SK-N-SH (cell line): ENCODE measurements around the gene WASL. TPM values are rescaled to one million over a fixed set of nuclear protein-coding genes. Genes with fewer than 3 reads are reported as not detected.

Experiments
- CTCF ChIA-PET: fragments of 300-600, 350-600 bp; formaldehyde crosslinking; extraction: SDS; loops from one replicate; lab custom pipeline; 2021; lab: Yijun Ruan, JAX
- POLR2A ChIA-PET: fragments of 350-600 bp; sonication (Branson Sonifier 250); formaldehyde crosslinking; extraction: SDS; loops from one replicate; lab custom pipeline; 2020; ENCODE audit warnings: antibody characterized with exemption, inconsistent platforms; lab: Yijun Ruan, JAX
- DNase-seq: peaks from one replicate; pipeline ENCODE4 v3.0.0; 2012
- H2AFZ ChIP-seq: fragments of 200-600 bp; sonication (generic); 2 replicates; pipeline ENCODE4 v1.8.1; 2016; ENCODE audit warnings: antibody characterized with exemption, mild to moderate bottlenecking, low read depth
- H3F3A ChIP-seq: fragments of 200-600 bp; sonication (generic); replicated peaks from 2 replicates; pipeline ENCODE3; 2016; ENCODE audit warnings: antibody characterized with exemption, mild to moderate bottlenecking; ENCODE audit not compliant: insufficient read depth
- H3K27ac ChIP-seq, 2 experiments: fragments of 200-500 bp in 1 of 2; fragments of 200-600 bp in 1 of 2; sonication (Bioruptor generic) in 1 of 2; sonication (generic), shearing (Covaris generic) in 1 of 2; 2 replicates each; pipeline versions ENCODE4 v1.5.1 to v1.6.1; 2014 to 2016; ENCODE audit warnings: low read depth in 2 of 2, inconsistent platforms in 1 of 2, low read length in 1 of 2, mild to moderate bottlenecking in 1 of 2, mixed read lengths in 1 of 2
- H3K27me3 ChIP-seq: fragments of 200-600 bp; sonication (generic), shearing (Covaris generic); 2 replicates; pipeline ENCODE4 v1.6.1; 2016; ENCODE audit warnings: mixed run types; ENCODE audit not compliant: insufficient read depth
- H3K36me3 ChIP-seq, 2 experiments: fragments of 200-500 bp in 1 of 2; fragments of 200-600 bp in 1 of 2; sonication (Bioruptor generic) in 1 of 2; sonication (generic) in 1 of 2; replicated peaks in 1 of 2; 2 replicates each; pipeline versions ENCODE3 to v1.5.1; 2014 to 2016; ENCODE audit warnings: low read length in 1 of 2, mild to moderate bottlenecking in 1 of 2; ENCODE audit not compliant: insufficient read depth in 2 of 2, control insufficient read depth in 1 of 2
- H3K4me1 ChIP-seq, 2 experiments: fragments of 200-500 bp in 1 of 2; fragments of 200-600 bp in 1 of 2; sonication (Bioruptor generic) in 1 of 2; sonication (generic), shearing (Covaris generic) in 1 of 2; 2 replicates each; pipeline versions ENCODE4 v1.5.1 to v1.6.1; 2014 to 2016; ENCODE audit warnings: low read depth in 1 of 2, low read length in 1 of 2, mixed run types in 1 of 2; ENCODE audit not compliant: insufficient read depth in 2 of 2, control insufficient read depth in 1 of 2
- H3K4me2 ChIP-seq: fragments of 200-600 bp; sonication (generic), shearing (Covaris generic); 2 replicates; pipeline ENCODE4 v1.6.1; 2017; ENCODE audit warnings: mixed run types
- H3K4me3 ChIP-seq, 2 experiments: fragments of 200-500 bp in 1 of 2; fragments of 200-600 bp in 1 of 2; sonication (Bioruptor generic) in 1 of 2; sonication (generic), shearing (Covaris generic) in 1 of 2; 2 replicates each; pipeline versions ENCODE4 v1.5.1 to v1.8.1; 2014 to 2016; ENCODE audit warnings: low read depth in 2 of 2, inconsistent platforms in 1 of 2, low read length in 1 of 2, mild to moderate bottlenecking in 1 of 2, mixed read lengths in 1 of 2, moderate library complexity in 1 of 2
- H3K79me2 ChIP-seq: fragments of 200-600 bp; sonication (generic); 2 replicates; pipeline ENCODE4 v1.8.1; 2017; ENCODE audit warnings: mild to moderate bottlenecking; ENCODE audit not compliant: insufficient read depth
- H3K9ac ChIP-seq: fragments of 200-600 bp; sonication (generic); 2 replicates; pipeline ENCODE4 v1.6.1; 2017; ENCODE audit warnings: mixed run types
- H3K9me2 ChIP-seq: fragments of 200-600 bp; sonication (generic); 2 replicates; pipeline ENCODE4 v1.6.1; 2017; ENCODE audit warnings: mixed run types
- H3K9me3 ChIP-seq: fragments of 200-600 bp; sonication (generic); 2 replicates; pipeline ENCODE4 v1.6.1; 2017; ENCODE audit warnings: mixed run types, mild to moderate bottlenecking, moderate library complexity
- H4K20me1 ChIP-seq: fragments of 200-600 bp; sonication (generic); 2 replicates; pipeline ENCODE4 v1.6.1; 2017; ENCODE audit warnings: mild to moderate bottlenecking, mixed run types; ENCODE audit not compliant: insufficient read depth
- ELF1 ChIP-seq: IDR thresholded peaks from 2 replicates; pipeline ENCODE4 v1.4.0; 2012
- EP300 ChIP-seq, 2 experiments: IDR thresholded peaks; 2 replicates each; pipeline versions ENCODE4 v1.4.0 to v1.6.1; 2012; ENCODE audit warnings: borderline replicate concordance in 1 of 2, low read depth in 1 of 2, low read length in 1 of 2
- EZH2phosphoT487 ChIP-seq: fragments of 200-600 bp; sonication (generic); IDR thresholded peaks from 2 replicates; pipeline ENCODE4 v1.6.1; 2017; ENCODE audit warnings: low read depth, mixed run types, mild to moderate bottlenecking, antibody characterized with exemption, moderate library complexity, borderline replicate concordance
- FOSL2 ChIP-seq: IDR thresholded peaks from 2 replicates; pipeline ENCODE4 v1.4.0; 2012; ENCODE audit warnings: low read depth, mild to moderate bottlenecking, moderate library complexity, borderline replicate concordance
- FOXM1 ChIP-seq: IDR thresholded peaks from 2 replicates; pipeline ENCODE4 v1.4.0; 2012; ENCODE audit warnings: low read depth, mild to moderate bottlenecking
- GATA2 ChIP-seq: sonication (generic); formaldehyde crosslinking; IDR thresholded peaks from 2 replicates; pipeline ENCODE4 v1.5.0; 2020; ENCODE audit warnings: mild to moderate bottlenecking, missing genetic modification reagents
- MXI1 ChIP-seq: IDR thresholded peaks from 2 replicates; pipeline ENCODE4 v1.6.1; 2012; ENCODE audit warnings: mild to moderate bottlenecking, low read depth, low read length, improper control_type of control experiment
- PBX3 ChIP-seq: IDR thresholded peaks from 2 replicates; pipeline ENCODE4; 2012
- POLR2AphosphoS5 ChIP-seq: IDR thresholded peaks from 2 replicates; pipeline ENCODE4 v1.6.1; 2012; ENCODE audit warnings: low read depth, low read length
- REST ChIP-seq: IDR thresholded peaks from 2 replicates; pipeline ENCODE4 v1.6.1; 2012; ENCODE audit warnings: mild to moderate bottlenecking, low read depth, low read length, moderate library complexity
- TAF1 ChIP-seq: IDR thresholded peaks from 2 replicates; pipeline ENCODE4 v1.6.1; 2012; ENCODE audit warnings: low read depth, mild to moderate bottlenecking, low read length, moderate library complexity, borderline replicate concordance
- TCF12 ChIP-seq: IDR thresholded peaks from 2 replicates; pipeline ENCODE4 v1.4.0; 2012
- TEAD4 ChIP-seq: IDR thresholded peaks from 2 replicates; pipeline ENCODE4 v1.4.0; 2012; ENCODE audit warnings: mild to moderate bottlenecking, borderline replicate concordance; ENCODE audit not compliant: insufficient read depth
- USF1 ChIP-seq: IDR thresholded peaks from 2 replicates; pipeline ENCODE4 v1.4.0; 2012; ENCODE audit warnings: low read depth, borderline replicate concordance
- YY1 ChIP-seq: IDR thresholded peaks from 2 replicates; pipeline ENCODE4 v1.4.0; 2012; ENCODE audit warnings: low read depth, mild to moderate bottlenecking
- WGBS: methylation state at CpG from one replicate; pipeline ENCODE4 v1.1.6; 2017; ENCODE audit warnings: low lambda C conversion rate; 5-methylcytosine and 5-hydroxymethylcytosine counted together
- polyA plus RNA-seq, 3 experiments: library from polyadenylated mRNA; depleted of rRNA; stranded (reverse); fragments of >200 nt; gene quantifications; 2 replicates each; pipeline ENCODE4 v1.2.3, GENCODE V29; 2012
- TF ChIP-seq, protein P1 (sequence below): fragments of 150-350 bp; IDR thresholded peaks from 2 replicates; pipeline ENCODE4 v1.6.1; 2016; ENCODE audit warnings: mild to moderate bottlenecking, low read depth, low read length
- TF ChIP-seq, protein P2 (sequence below): fragments of 150-350 bp; IDR thresholded peaks from 2 replicates; pipeline ENCODE4 v1.6.1; 2017; ENCODE audit warnings: antibody characterized with exemption, low read length, low read depth, borderline replicate concordance

WASL gene
- polyA plus RNA-seq, 1 of the 3 experiments (the other 2 are of a cell fraction): 9.9 TPM

- ChIA-PET CTCF (interaction anchor here (0.8 to 1.4 kb wide), 2 partner anchors 26 to 27 kb away, joined by 4 read pairs; no protein-coding TSS in a partner anchor), POLR2A (no interaction called here)
- Histone ChIP-seq H3K9me3 (no peaks in the 10 kb centered on the region), H3K79me2 (no peaks in the 10 kb centered on the region), H3K4me1 (peaks cover 0 to 17% of the 10 kb centered on the region in 2 experiments; a peak in 3 of 4 replicates), H3F3A (no peaks in the 10 kb centered on the region), H4K20me1 (no peaks in the 10 kb centered on the region), H3K9me2 (no peaks in the 10 kb centered on the region), H3K4me2 (no peak overlapping the region), H3K27ac (peak overlapping the region in 1 of 2 experiments; percentile 14; a peak in 2 of 4 replicates), H3K36me3 (peaks cover 23 to 32% of the 10 kb centered on the region in 2 experiments), H2AFZ (no peak overlapping the region), H3K27me3 (no peaks in the 10 kb centered on the region), H3K4me3 (no peak overlapping the region), H3K9ac (no peak overlapping the region)
- DNase-seq: no peak
- TF ChIP-seq FOSL2: no peak
- TF ChIP-seq GATA2 (CRISPR knock-in tag): no peak
- no peak for TF ChIP-seq FOXM1
- TF ChIP-seq POLR2AphosphoS5: no peak
- no peak for TF ChIP-seq REST
Observed at GRCh38 chr7:123675181-123675473, 73.7 kb downstream of the WASL start.

DNA sequence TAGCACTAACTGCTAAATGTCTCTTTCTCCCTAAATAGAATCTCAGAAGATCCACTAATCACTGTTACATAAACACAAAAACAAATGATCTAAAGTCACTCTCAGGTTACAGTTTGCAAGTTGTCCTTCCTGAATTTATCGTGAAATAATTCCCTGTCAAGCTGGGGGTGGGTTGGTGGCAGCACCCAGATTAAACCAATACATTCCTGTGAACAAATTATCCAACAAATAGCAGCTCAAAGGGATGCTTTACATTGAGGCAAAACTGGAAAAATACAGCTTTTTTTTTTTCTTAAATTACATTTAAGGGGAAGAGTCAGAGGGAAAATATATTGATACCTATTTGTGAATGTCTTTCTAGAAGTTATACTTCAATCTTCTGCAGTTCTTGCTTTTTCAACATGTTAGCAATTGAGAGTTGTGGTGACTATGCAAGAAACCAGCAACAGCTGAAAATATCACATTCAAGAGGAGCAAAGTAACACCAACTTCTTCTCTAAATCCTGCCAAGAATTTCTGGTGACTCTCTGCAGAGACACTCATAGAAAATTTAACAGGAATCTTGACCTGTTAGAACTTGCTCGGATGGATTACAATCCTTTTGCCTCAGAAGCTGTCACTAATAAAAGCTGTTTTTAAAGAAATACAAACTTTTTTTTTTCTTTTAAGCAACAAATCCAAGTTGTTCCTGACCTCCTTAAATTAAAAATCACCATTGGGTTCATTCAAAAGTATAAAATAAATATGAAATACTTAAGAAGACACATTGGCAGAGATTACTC lies 74.2 kb downstream of the WASL start:
- Histone ChIP-seq H3K9me3 (no peaks in the 10 kb centered on the region), H3K4me3 (no peak overlapping the region), H3K9me2 (no peaks in the 10 kb centered on the region), H2AFZ (no peak overlapping the region), H4K20me1 (no peaks in the 10 kb centered on the region), H3F3A (no peaks in the 10 kb centered on the region), H3K27me3 (no peaks in the 10 kb centered on the region), H3K79me2 (no peaks in the 10 kb centered on the region), H3K9ac (no peak overlapping the region), H3K27ac (peak overlapping the region in 1 of 2 experiments; percentile 14; a peak in 2 of 4 replicates), H3K4me2 (no peak overlapping the region), H3K36me3 (peaks cover 19 to 27% of the 10 kb centered on the region in 2 experiments), H3K4me1 (peaks cover 0 to 17% of the 10 kb centered on the region in 2 experiments; a peak in 3 of 4 replicates)
- no peak for DNase-seq
- WGBS: 83% methylated on average over 2 of the region's 2 CpGs
- POLR2A ChIA-PET: no interaction called here
- no peak for TF ChIP-seq TEAD4
- no peak for TF ChIP-seq TAF1
- TF ChIP-seq TCF12: no peak
- TF ChIP-seq EP300 (IDR thresholded peaks at IDR 0.05; ENCODE audit: borderline replicate concordance in 1 of 2, low read depth in 1 of 2, low read length in 1 of 2): no peak
- TF ChIP-seq USF1: no peak
- no peak for TF ChIP-seq PBX3
- TF ChIP-seq YY1: no peak
- TF ChIP-seq GATA2 (CRISPR knock-in tag): no peak
- no peak for TF ChIP-seq EZH2phosphoT487
- TF ChIP-seq, protein P1, sequence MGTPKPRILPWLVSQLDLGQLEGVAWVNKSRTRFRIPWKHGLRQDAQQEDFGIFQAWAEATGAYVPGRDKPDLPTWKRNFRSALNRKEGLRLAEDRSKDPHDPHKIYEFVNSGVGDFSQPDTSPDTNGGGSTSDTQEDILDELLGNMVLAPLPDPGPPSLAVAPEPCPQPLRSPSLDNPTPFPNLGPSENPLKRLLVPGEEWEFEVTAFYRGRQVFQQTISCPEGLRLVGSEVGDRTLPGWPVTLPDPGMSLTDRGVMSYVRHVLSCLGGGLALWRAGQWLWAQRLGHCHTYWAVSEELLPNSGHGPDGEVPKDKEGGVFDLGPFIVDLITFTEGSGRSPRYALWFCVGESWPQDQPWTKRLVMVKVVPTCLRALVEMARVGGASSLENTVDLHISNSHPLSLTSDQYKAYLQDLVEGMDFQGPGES: no peak
- TF ChIP-seq, protein P2, sequence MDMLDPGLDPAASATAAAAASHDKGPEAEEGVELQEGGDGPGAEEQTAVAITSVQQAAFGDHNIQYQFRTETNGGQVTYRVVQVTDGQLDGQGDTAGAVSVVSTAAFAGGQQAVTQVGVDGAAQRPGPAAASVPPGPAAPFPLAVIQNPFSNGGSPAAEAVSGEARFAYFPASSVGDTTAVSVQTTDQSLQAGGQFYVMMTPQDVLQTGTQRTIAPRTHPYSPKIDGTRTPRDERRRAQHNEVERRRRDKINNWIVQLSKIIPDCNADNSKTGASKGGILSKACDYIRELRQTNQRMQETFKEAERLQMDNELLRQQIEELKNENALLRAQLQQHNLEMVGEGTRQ: no peak
- TF ChIP-seq MXI1: no peak
- no peak for TF ChIP-seq ELF1
- CTCF ChIA-PET: interaction anchor here (0.7 to 1.4 kb wide), 4 partner anchors 26 to 101 kb away, joined by 3 to 6 read pairs (median 4); no protein-coding TSS in a partner anchor
